OCI-LY1 (cell line): Measurements from ENCODE around the gene IFNLR1.

Experiments
- CTCF ChIP-seq: fragments of 200-600 bp; sonication (generic), shearing (Covaris generic); IDR thresholded peaks from 2 replicates; pipeline ENCODE4 v1.5.1; 2017; ENCODE audit warnings: mild to moderate bottlenecking, antibody characterized with exemption, low read length, moderate library complexity, mixed read lengths
- EZH2 ChIP-seq: fragments of 200-600 bp; sonication (generic), shearing (Covaris generic); IDR thresholded peaks from 2 replicates; pipeline ENCODE4 v1.8.0; 2017; ENCODE audit warnings: borderline replicate concordance, mixed run types, mild to moderate bottlenecking, antibody characterized with exemption, low read length, moderate library complexity, mixed read lengths

- no peak for TF ChIP-seq CTCF
- TF ChIP-seq EZH2 = no peak
Observed at GRCh38 chr1:24130385-24130784, 56.7 kb downstream of the IFNLR1 start.
